Fibroblast of upper back skin (primary cell): ENCODE data around the gene CLRN3.

Experiments used
- DNase-seq: peaks from one replicate; pipeline ENCODE4 v3.0.0-alpha.2; 2013

CLRN3 gene

GRCh38 chr10:127892743-127893142, at the start of gene CLRN3:
Gene CLRN3, minus strand, starts transcription at chr10:127892941. Its CDS starts 157 bp downstream, at chr10:127892784.
- DNase-seq: no peak

DNA sequence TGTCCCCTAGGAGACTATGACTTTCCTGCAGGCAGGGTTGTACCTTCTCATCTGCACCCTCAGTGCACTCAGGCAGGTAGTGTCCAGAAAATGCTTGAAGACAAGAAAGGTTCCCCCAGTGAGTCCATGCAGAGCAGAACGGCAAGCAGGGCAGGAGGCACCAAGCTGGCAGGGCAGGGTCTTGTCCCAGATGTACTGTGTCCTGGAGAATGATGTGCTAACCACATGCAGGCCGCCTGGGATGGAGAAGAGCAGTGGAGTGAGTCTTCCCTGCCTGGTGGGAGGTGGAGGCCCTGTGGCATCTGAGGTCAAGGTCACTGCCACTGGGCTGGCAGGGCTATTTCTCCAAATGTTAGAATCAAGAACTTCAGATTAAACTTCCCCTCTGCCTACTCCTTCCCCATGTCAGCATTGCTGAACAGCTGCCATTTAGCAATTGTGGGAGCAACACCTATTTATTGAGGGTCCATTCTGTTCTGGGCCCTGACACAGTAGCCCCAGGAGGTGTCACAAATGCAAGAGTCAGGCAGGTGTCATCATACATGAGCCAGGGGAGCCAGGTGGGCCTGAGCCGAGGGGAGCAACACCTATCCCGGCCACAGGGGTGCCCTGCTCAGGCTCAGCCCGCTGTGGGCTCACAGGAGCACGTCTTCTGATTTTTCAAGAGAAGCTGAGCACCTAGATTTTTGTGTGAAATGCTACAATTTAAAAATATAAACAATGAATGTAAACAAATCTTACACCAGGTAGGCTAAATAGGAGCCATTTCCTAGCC, 48.3 kb upstream of the CLRN3 start:
- DNase-seq: no peak

DNA sequence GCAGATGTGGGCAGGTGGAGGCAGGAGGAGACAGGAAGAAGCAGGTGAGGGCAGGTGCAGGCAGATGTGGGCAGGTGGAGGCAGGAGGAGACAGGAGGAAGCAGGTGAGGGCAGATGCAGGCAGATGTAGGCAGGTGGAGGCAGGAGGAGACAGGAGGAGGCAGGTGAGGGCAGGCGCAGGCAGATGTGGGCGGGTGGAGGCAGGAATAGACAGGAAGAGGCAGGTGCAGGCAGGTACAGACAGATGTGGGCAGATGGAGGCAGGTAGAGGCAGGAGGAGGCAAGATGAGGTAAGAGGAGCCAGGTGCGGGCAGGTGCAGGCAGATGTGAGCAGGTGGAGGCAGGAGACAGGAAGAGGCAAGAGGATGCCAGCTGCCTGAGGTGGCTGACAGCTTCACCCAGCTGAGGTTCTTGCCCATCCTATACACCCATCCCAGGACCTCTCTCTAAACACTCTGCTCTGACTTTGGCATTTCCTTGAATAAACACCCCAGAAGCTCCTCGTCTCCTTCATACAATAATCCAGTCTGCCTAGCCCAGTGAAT, 47.1 kb upstream of the CLRN3 start:
- no peak for DNase-seq

- no peak for DNase-seq
Observed at GRCh38 chr10:127937915-127938463, 45.2 kb upstream of the CLRN3 start.

- no peak for DNase-seq
Observed at GRCh38 chr10:127937069-127937468, 44.3 kb upstream of the CLRN3 start.

- DNase-seq: no peak
Observed at GRCh38 chr10:127935071-127935561, 42.4 kb upstream of the CLRN3 start.

DNA sequence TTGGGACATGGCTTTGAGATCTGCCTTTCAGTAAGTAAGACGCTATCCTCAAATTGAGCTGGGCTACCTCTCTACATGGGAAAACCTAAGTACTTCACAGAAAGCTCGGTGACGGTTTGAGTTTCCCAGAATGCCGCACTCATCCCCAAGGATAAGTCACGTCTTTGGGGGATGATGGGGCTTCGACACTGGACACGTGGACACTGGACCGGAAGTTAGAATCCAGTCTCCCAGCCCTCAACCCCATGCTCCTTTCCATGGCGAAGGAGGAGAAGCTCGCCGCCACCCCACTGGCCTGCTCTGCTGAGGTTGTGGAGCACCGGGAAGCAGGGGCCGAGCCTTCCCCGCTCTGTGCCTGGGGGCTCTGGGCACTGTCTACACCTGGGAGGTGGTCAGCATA, 41.6 kb upstream of the CLRN3 start:
- no peak for DNase-seq

DNA sequence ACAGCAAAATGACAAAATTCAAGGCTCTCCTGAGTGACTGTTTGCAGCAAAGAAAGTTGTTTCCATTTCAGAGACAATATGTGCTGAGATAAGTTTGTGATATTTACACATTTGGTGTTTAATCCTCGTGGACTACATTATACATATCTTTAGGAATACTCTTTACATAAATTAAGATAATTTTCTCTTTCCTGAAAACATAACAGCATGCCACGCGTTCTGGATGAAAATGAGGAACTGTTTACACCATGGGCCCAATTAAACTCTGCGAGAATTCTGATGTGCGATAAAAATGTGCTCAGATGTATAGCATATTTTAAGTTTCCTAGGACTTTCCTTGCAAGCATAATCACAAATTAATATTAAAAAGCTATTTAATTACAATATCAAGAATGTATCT, 40.5 kb upstream of the CLRN3 start:
- DNase-seq: no peak

DNA sequence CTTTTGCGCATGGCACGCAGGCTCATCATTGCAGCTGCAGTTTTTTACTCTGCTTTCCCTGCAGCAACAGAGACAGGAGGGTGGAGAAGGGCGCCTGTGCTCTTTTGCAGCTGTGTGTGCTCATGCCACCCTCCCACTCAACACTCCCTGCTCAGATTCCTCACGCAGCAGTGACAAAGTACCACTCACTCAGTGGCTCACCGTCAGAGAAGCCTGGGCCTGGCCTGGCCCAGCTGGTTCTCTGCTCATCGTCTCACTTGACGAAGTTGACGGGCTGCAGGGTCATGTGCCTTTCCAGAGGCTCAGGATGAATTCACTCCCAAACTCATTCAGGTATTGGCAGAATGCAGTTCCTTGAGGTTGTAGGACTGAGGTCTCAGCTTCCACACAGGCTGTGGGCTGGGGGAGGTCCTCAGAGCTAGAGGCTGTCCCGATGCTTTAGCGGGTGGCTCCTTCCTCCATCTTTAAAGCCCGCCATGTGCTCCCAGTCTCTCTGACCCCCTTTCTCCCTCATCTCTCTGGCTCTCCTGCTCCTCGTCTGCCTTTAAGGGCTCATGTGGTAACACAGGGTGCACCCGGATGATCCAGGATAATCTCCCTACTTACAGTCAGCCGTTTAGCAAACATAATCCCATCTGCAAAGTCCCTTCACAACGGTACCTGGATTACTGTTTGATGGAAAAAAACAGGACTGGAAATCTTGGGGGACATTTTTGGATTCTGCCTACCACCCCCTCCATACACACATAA, 40.0 kb upstream of the CLRN3 start:
- no peak for DNase-seq

DNA sequence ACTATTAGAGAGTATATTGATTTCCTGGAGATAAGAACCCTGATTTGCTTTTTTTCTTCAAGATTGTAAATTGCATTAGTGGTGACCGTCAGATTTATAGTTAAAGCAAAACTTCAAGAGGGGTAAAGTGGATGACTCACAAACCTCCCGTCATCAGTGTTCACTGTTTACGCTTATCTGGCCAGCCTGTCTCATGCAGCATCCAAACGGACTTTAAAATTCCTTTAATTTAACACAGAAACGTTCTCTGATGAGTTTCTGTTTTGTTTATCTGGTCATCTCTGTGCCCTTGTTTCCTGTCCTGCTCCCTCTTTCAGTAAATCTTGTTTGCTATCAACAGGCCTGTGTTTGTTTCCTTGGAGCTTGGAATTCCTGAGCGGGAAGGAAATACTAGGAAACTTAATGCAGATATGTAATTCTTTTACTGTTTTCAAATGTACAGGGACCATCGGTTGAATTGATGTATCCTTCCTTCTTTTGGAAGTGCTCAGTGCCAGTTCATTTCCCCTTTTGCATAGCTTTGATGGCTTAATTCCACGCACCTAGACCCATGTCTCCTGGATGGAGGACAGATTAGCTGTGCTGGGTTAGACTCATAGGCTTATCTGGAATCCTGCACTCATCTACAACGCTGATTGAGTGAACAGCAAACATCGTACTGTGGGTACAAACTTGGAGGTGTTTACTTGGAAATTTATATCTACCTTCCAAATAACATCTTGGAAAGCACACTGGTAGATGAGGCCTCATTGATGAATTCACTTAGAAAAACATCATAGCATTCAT, 35.5 kb upstream of the CLRN3 start:
- DNase-seq: no peak

- DNase-seq: no peak
Observed at GRCh38 chr10:127926455-127926854, 33.7 kb upstream of the CLRN3 start.

DNA sequence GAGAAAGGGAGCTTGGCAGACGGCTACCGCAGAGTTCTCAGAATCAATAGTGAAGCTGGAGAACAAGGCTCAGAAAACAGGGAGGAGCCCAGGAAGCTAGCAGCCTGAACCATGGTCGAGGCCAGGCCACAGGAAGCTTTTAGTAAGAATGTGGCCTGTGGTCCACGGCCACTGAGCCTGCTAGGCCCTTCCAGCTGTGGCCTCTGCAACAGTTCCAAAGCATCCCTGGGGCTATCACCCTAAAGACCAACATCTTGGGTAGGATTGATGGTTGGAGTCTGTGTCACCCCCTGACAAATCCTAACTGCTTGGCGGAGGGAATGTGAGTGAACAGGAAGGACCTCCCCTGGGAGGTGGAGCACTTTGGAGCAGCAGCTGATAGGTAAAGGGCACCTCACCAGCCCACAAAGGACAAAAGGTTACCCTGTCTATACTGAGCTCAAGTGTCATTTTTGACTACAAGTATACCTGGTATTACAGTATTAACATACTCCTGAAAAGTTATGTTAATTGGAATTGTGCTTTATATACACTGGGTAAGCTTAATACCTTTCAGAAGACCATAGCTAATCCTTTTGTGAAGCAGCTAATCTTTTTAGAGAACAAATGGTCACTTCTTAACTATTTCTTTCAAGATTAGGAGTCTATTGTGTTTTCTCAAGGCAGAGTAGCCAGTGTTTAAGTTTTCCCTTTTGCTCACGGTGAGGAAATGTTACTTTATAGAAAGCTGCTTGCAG, 32.9 kb upstream of the CLRN3 start:
- no peak for DNase-seq

GRCh38 chr10:127923646-127924045, 30.9 kb upstream of the CLRN3 start:
- no peak for DNase-seq

DNA sequence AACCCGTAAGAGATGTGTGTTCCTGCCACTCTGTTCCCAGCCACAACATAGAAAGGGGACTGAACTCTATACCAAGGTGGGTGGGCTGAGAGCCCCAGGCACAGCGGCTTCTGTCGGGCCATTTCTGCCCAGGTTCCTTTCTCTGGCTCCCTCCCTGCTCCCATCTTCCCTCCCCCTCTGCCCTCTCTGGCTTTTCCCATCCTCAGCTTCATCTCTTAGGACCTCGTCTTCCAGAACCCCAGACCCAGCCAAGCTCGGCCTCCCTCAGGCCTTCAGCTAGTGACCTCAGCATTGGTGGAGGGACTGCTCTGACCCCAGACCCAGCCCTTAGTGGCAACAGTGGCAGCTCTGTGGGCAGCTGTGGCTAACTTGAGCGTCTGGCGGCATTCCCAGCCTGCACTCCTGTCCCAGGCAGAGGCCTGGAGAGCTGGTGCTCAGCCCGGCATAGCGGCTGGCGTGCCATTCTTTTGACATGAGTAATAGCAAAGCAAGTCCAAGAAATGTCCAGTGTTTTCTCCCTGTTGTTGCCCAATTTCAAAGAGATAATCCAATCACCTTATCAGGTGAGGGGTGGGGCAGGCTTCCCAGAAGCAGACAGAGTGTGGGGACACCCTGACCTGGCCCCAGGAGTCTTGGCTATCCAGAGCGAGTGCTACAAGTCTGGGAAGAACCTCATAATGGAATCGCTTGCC, 30.1 kb upstream of the CLRN3 start:
- peak; percentile 11 for DNase-seq

- DNase-seq: no peak
Observed at GRCh38 chr10:127922206-127922605, 29.5 kb upstream of the CLRN3 start.

- DNase-seq: no peak
Observed at GRCh38 chr10:127921753-127922145, 29.0 kb upstream of the CLRN3 start.

DNA sequence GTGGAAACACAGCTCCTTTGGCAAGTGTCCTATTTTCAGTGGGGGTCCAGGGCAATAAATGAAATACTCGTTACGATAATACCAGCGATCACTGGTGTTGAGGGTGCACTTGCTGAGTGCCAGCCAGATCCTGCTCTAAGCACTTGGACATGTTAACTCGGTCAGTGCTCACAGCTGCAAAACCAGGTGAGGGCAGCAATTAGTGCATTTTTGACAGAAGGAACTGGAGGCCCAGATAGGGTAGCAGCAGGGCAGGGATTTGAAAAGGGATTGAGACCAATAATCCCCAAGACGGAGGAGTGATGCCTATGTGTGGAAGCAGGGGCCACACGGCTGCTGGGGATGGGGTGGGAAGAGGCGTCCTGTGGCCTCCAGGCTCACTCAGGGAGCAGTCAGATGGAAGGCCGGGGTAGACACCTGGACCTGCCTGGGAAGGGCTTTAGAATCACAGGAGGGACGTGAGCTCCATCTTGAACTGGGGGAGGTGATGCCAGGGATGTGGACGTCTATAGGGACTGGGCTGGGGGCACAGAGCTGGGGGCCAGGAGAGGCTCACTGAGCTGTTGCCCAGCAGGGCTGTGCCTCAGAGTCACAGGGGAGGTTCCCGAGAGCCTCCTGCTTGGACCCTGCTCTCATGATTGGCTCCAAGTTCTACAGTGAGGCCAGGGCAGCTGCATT, 28.5 kb upstream of the CLRN3 start:
- DNase-seq: no peak

GRCh38 chr10:127920306-127921074, 27.7 kb upstream of the CLRN3 start:
- DNase-seq: no peak

- DNase-seq: no peak
Observed at GRCh38 chr10:127919418-127920271, 26.9 kb upstream of the CLRN3 start.
